HG03521 (cell line): ENCODE measurements around the gene LCE1E.

Experiments
- ATAC-seq: cut with Tn5 transposase; IDR thresholded peaks from one replicate; pipeline ENCODE4 v1.9.1; 2021; ENCODE audit warnings: mild to moderate bottlenecking, moderate library complexity; ENCODE audit not compliant: unreplicated experiment

LCE1E gene

DNA sequence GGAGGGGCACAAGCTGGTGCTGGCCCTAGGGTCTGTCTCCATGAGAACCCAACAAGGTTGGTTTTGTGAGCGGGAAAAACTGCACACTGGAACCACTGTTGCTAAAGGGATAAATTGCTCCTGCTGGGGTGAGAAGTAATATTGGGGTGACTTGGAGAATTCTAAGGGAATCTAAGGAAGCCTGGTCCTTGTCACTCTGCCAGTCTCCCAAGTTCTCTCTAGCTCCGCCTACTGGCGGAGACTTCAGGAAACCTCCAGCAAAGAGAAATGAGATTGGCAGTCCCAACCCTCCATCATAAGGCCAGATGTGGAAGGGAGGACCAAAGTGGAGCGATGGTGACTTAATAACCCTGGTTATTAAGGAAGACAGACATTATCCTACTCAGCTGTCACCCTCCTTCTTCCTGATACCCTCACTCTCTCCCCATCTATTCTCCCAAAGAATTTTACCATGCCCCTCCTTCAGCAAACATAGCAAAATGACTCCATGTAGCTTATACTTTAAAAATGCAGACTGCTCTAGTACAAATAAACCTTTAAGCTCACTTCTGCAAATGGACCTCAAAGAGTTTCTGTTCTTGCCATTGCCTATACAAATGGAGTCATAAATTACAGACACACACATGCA, 8.4 kb upstream of the LCE1E start:
- ATAC-seq, result no peak

DNA sequence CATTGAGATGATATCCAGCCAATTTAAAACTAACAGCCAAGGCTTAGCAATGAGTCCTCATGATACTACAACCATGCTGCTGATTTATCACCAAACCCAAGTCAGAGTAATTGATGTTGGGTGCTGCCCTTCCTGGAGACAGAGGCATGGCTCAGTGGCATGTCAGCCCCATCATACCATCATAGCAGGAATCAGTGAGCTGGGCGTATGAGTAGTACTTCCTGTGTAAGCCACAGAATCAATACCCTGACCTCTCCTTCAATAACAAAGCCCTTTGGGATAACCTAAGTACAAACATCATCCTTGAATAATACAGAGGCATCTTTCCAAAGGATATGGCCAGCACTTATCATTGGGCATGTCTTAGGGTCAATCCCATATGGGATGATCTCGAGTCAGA, 3.0 kb upstream of the LCE1E start:
- no peak for ATAC-seq

DNA sequence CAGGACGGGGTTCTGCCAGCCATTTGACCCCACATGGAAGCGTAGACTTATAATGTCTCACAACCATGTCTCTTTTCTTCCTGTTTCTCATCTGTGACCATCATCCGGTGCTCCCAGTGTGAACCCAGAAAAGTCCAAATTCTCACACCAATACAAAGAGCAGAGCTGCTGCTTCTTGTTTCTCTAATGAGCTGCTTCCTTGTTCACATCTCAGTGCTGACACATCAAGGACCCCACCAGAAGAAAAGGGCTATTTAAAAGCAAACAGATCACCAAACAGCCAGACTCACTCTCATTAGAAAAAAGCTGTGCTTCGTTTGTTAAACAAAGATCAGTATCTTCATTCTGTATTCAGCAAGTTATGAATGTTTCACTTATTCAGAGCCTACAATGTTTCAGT, 9.6 kb downstream of the LCE1E start:
- no peak for ATAC-seq

DNA sequence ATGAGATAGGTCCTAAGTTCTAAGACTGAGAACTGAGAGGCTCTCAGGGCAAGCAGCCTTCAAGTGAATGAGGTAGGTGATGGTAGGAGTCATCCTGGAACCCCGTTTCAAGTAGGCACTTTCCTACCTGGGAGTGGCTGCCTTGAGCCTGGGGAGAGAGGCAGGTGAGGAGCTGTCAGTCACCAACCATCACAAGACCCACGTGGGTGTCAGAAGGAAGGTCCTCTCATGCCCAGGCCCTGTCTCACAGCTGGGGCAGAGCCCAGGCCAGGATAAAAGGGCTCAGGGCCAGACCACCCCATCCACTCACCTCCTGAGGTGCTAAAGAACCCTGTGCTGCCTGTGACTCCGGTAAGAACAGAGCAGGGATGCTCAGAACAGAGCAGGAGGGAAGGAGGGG, 10.4 kb downstream of the LCE1E start, which contains the start of gene LCE1D:
LCE1D (plus strand) TSS at position 301 of the 400 bp plus-strand sequence. CDS start 1,074 bp downstream, outside the sequence.
- ATAC-seq, result no peak

DNA sequence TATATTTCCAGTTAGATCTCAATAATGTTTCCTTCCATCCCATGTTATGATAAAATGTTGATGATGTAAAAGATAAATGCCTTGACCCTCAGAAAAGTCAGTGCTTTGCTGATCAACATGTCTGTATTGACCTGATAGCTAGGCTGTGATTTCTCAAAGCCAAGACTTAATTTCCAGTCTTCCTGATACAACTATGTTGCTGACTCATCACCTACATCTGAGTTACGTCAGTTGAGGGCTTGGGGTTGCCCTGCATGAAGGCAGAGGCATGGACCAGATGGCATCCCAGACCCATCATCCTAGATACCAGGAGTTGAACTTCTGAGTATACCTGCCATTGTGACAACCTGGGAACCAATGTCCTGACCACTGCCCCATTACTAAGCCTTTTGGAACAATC, 15.3 kb downstream of the LCE1E start:
- no peak for ATAC-seq

DNA sequence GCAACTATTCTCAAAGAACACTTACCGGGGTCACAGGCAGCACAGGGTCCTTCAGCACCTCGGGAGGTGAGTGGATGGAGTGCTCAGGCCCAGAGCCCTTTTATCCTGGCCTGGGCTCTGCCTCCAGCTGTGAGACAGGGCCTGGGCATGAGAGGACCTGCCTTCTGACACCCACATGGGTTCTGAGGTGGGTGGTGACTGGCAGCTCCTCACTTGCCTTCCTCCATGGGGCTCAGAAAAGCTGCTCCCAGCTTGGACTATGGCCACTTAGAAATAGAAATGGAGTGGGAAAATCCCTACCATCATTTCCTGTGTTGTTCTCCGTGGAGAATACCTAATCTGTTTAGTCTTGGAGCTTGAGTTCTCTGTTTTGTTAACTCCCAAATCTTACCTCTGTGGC, 20.5 kb downstream of the LCE1E start, which contains the start of gene LCE1C:
LCE1C (minus strand) TSS at position 76 of the 400 bp plus-strand sequence. CDS start 1,173 bp downstream, outside the sequence.
- no peak for ATAC-seq

DNA sequence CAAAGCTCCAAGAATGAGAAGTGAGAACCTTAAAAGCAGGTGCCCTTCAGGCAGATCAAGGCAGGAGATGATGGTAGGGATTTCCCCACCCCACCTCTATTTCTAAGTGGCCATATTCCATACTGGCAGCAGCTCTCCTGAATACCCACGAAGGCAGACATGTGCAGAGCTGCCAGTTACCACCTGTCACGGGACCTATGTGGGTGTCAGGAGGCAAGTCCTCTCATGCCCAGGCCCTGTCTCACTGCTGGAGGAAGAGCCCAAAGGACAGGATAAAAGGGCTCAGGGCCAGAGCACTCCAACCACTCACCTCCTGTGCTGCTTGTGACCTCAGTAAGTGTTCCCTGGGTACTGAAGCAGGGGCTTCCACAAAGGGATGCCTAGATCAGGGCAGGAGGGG, 25.0 kb downstream of the LCE1E start:
- ATAC-seq, result no peak

DNA sequence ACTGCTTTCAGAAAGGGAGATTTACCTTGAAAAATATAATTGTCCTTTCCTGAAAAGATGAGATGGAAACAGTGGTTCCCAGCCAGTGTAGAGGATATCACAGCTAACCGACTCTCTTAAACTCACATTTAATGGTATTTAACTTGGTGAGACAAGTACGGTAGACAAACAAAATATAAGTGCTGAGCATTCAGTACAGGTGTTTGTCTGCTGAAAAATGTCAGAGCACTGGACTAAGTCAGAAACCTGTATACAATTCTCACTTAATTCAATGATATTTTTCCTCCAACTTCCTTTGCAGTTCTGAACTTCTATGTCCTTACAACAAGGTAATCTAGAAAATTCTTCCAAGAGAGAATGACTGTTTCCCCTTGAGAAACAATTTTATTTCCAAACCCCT, 25.6 kb downstream of the LCE1E start, which contains the start of gene LCE1B:
LCE1B (plus strand) TSS at position 301 of the 400 bp plus-strand sequence. CDS start 476 bp downstream, outside the sequence.
- ATAC-seq, result no peak

DNA sequence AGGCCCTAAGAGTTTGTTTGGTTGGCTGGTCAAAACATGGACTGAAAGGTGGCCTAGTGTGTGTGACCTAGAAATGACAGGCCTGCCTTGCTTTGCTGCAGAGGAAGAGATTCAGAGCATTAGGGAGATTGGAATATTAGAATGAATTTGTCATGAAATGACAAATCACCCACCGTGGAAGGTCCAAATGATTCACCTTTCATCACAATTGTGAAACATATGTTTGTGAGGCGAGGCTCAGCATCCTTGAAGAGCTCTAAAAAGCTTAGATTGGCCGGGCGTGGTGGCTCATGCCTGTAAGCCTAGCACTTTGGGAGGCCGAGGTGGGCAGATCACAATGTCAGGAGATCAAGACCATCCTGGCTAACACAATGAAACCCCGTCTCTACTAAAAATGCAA, 31.3 kb downstream of the LCE1E start:
- ATAC-seq, result no peak

DNA sequence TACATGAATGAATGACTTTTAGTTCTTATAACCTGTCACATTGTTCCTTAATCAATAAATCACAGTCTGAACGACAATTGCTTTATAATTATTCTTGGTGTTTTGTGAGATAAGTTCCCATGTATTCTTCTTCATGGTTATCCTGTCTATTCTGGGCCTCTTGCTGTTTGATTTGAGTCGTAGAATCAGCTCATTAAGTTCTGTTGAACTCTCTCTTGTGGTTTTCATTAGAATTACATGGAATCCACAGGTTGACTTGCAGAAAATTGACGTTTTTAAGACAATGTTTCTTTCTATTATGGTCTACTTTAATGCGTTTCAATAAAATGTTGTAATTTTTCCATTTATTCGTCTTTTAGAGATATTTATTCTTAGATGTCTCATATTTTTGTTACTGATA, 37.2 kb downstream of the LCE1E start:
- ATAC-seq, result no peak

DNA sequence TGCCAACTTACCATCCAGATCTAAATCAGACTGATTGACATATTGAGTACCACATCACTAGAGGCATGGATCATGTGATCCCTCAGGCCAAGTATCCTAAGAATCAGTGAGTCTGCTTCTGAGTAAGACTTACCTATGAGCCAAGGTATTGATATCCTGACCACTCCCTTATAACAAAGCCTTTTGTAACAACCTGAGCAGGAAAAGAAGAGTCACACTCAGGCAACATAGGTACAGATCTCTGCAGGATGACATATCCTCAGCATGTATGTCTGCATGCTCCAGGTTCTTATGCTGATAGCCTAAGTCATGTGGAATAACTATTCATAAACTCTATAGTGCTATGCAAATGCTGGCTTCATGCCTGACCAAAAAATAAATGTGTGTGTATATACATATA, 38.9 kb downstream of the LCE1E start:
- no peak for ATAC-seq

DNA sequence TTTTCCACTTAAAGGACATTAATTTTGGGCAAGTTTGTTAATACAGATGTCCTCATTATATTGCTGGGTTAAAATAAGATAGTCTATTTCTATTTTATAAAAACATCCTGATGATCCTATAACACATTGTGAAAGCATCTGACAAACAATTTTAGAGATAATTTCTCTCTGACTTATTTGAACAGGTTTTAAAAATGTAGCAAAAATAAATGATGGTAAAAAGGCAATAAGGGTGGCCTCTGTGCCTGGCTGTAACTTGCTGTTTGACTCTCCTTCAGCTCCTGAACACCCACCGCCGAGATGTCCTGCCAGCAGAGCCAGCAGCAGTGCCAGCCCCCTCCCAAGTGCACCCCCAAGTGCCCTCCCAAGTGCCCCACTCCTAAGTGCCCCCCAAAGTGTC, 41.1 kb downstream of the LCE1E start, which contains the start of gene LCE1A:
LCE1A (plus strand) TSS at position 301 of the 400 bp plus-strand sequence; CDS start at position 301, 0 bp downstream.
- ATAC-seq, result no peak

DNA sequence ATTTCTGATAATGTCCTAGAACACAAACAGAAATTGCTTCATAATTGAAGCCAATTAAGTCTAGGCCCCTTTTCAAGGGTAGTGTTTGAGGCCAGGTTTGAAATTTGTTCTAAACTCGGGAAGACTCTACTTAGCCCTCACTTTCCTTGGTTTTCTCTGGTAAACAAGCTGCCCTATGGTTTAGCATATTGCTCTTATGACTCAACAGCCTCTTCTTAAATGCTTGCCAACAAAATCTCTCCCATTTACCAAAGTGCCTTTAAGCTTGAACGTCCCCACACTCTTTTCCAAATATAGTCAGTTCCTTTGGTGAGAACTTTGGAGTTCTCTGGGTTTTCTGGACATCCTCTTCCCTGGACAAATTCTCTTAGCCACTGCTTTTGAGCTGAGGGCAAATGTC, 50.8 kb downstream of the LCE1E start:
- ATAC-seq, result no peak
